ENCODE measurements around the gene SYT4. TPM values are rescaled to one million over a fixed set of nuclear protein-coding genes. Genes with fewer than 3 reads are reported as not detected.

The SYT4 gene
- total RNA-seq, 2 donors from 2014 or later, result 0.38 to 0.53 TPM

GRCh38 chr18:43271593-43272432 lies 5.5 kb downstream of the SYT4 start:
- peak; percentile 56 for DNase-seq
- no peaks in the 10 kb centered on the region for H3K9me3 ChIP-seq (ENCODE audit: control insufficient read depth, low read length)
- WGBS, 2 experiments (ENCODE audit: insufficient coverage in 1 of 2, insufficient read length in 1 of 2), result 53 to 69% methylated on average over 2 to 5 of the region's 6 CpGs
- H3K27ac ChIP-seq (ENCODE audit: low read depth, low read length), result no peak overlapping the region
- H3K9me3 Mint-ChIP-seq, result no peaks in the 10 kb centered on the region
- H3K27me3 ChIP-seq (ENCODE audit: control insufficient read depth, insufficient read depth, low read length, poor library complexity, severe bottlenecking), result no peaks in the 10 kb centered on the region
- H3K36me3 Mint-ChIP-seq (ENCODE audit: low read depth), result no peaks in the 10 kb centered on the region
- no peak overlapping the region for H3K9ac ChIP-seq (ENCODE audit: extremely low read depth, low read length, poor library complexity, severe bottlenecking)
- no peaks in the 10 kb centered on the region for H3K27me3 Mint-ChIP-seq (ENCODE audit: insufficient read depth)
- H3K4me3 Mint-ChIP-seq, result no peak overlapping the region
- H3K4me3 ChIP-seq (ENCODE audit: low read length), result no peak overlapping the region
- peaks cover 3% of the 10 kb centered on the region for H3K4me1 Mint-ChIP-seq
- H3K36me3 ChIP-seq (ENCODE audit: control insufficient read depth, insufficient read depth, low read length), result no peaks in the 10 kb centered on the region
- H3K4me1 ChIP-seq (ENCODE audit: control insufficient read depth, insufficient read depth, low read length), result no peaks in the 10 kb centered on the region
- H3K27ac Mint-ChIP-seq, result no peak overlapping the region
- peak; percentile 95 for TF ChIP-seq CTCF (conservative IDR thresholded peaks at IDR 0.05)

- Histone ChIP-seq H3K27ac (ENCODE audit: low read depth, low read length) (no peak overlapping the region), H3K4me3 (ENCODE audit: low read length) (no peak overlapping the region), H3K4me1 (ENCODE audit: control insufficient read depth, insufficient read depth, low read length) (no peaks in the 10 kb centered on the region), H3K36me3 (ENCODE audit: control insufficient read depth, insufficient read depth, low read length) (no peaks in the 10 kb centered on the region), H3K27me3 (ENCODE audit: control insufficient read depth, insufficient read depth, low read length, poor library complexity, severe bottlenecking) (no peaks in the 10 kb centered on the region), H3K9me3 (ENCODE audit: control insufficient read depth, low read length) (no peaks in the 10 kb centered on the region), H3K9ac (ENCODE audit: extremely low read depth, low read length, poor library complexity, severe bottlenecking) (no peak overlapping the region)
- no peak overlapping the region for H3K27ac Mint-ChIP-seq
- no peak for TF ChIP-seq CTCF (conservative IDR thresholded peaks at IDR 0.05)
- 60 to 89% methylated on average over 1 of the region's 1 CpG for WGBS, 2 experiments (ENCODE audit: insufficient coverage in 1 of 2, insufficient read length in 1 of 2)
- no peak for DNase-seq
- peaks cover 6% of the 10 kb centered on the region for H3K9me3 Mint-ChIP-seq
- H3K4me3 Mint-ChIP-seq, result no peak overlapping the region
- peaks cover 3% of the 10 kb centered on the region for H3K4me1 Mint-ChIP-seq
- no peaks in the 10 kb centered on the region for H3K36me3 Mint-ChIP-seq (ENCODE audit: low read depth)
- H3K27me3 Mint-ChIP-seq (ENCODE audit: insufficient read depth), result no peaks in the 10 kb centered on the region
Measured at GRCh38 chr18:43267818-43268217, 9.5 kb downstream of the SYT4 start.

- H3K4me3 Mint-ChIP-seq, result no peak overlapping the region
Measured at GRCh38 chr18:43265465-43265864, 11.8 kb downstream of the SYT4 start.

More at GRCh38 chr18:43265465-43265864, 11.8 kb downstream of the SYT4 start:
- peaks cover 24% of the 10 kb centered on the region for H3K9me3 Mint-ChIP-seq
- Histone ChIP-seq H3K4me1 (ENCODE audit: control insufficient read depth, insufficient read depth, low read length) (no peaks in the 10 kb centered on the region), H3K9me3 (ENCODE audit: control insufficient read depth, low read length) (no peaks in the 10 kb centered on the region), H3K36me3 (ENCODE audit: control insufficient read depth, insufficient read depth, low read length) (no peaks in the 10 kb centered on the region), H3K9ac (ENCODE audit: extremely low read depth, low read length, poor library complexity, severe bottlenecking) (no peak overlapping the region), H3K4me3 (ENCODE audit: low read length) (no peak overlapping the region), H3K27me3 (ENCODE audit: control insufficient read depth, insufficient read depth, low read length, poor library complexity, severe bottlenecking) (no peaks in the 10 kb centered on the region), H3K27ac (ENCODE audit: low read depth, low read length) (no peak overlapping the region)
- no peaks in the 10 kb centered on the region for H3K4me1 Mint-ChIP-seq
- no peak for DNase-seq
- peaks cover 3% of the 10 kb centered on the region for H3K36me3 Mint-ChIP-seq (ENCODE audit: low read depth)
- no peak for TF ChIP-seq CTCF (conservative IDR thresholded peaks at IDR 0.05)
- WGBS, 2 experiments (ENCODE audit: insufficient coverage in 1 of 2, insufficient read length in 1 of 2), result 93% methylated on average over 4 of the region's 4 CpGs; no CpG with 5 or more reads in 1 of the 2 experiments
- no peaks in the 10 kb centered on the region for H3K27me3 Mint-ChIP-seq (ENCODE audit: insufficient read depth)
- no peak overlapping the region for H3K27ac Mint-ChIP-seq

Measured in endodermal cell (in vitro differentiated cells).